GM21390 (cell line): Measurements from ENCODE around the gene LRP1B.
A peak's percentile ranks its signal among the peaks of the same experiment; 100 is the strongest.

Experiments
- ATAC-seq: cut with Tn5 transposase; IDR thresholded peaks from one replicate; pipeline ENCODE4 v1.9.1; 2021; ENCODE audit not compliant: unreplicated experiment

The LRP1B gene

GRCh38 chr2:140759426-140760156 lies 1371.2 kb downstream of the LRP1B start:
- ATAC-seq: no peak

- ATAC-seq: peak; percentile 81
Measured at GRCh38 chr2:140747665-140748064, 1383.2 kb downstream of the LRP1B start.

- no peak for ATAC-seq
Measured at GRCh38 chr2:140747090-140747489, 1383.7 kb downstream of the LRP1B start.

GRCh38 chr2:140744379-140744778 lies 1386.4 kb downstream of the LRP1B start:
- no peak for ATAC-seq

GRCh38 chr2:140737006-140737405 lies 1393.8 kb downstream of the LRP1B start:
- no peak for ATAC-seq

GRCh38 chr2:140734992-140735391 lies 1395.8 kb downstream of the LRP1B start:
- ATAC-seq: no peak

GRCh38 chr2:140718999-140719398 lies 1411.8 kb downstream of the LRP1B start:
- ATAC-seq: no peak

GRCh38 chr2:140717481-140717880 lies 1413.3 kb downstream of the LRP1B start:
- ATAC-seq: no peak

- no peak for ATAC-seq
Measured at GRCh38 chr2:140714586-140714985, 1416.2 kb downstream of the LRP1B start.

GRCh38 chr2:140711867-140712266 lies 1418.9 kb downstream of the LRP1B start:
- no peak for ATAC-seq

GRCh38 chr2:140701726-140702125 lies 1429.1 kb downstream of the LRP1B start:
- ATAC-seq: no peak

GRCh38 chr2:140698636-140699035 lies 1432.2 kb downstream of the LRP1B start:
- no peak for ATAC-seq

GRCh38 chr2:140696449-140696848 lies 1434.4 kb downstream of the LRP1B start:
- no peak for ATAC-seq

- no peak for ATAC-seq
Measured at GRCh38 chr2:140695155-140695554, 1435.7 kb downstream of the LRP1B start.

GRCh38 chr2:140687825-140688224 lies 1443.0 kb downstream of the LRP1B start:
- no peak for ATAC-seq

GRCh38 chr2:140683658-140684057 lies 1447.2 kb downstream of the LRP1B start:
- ATAC-seq: no peak

- ATAC-seq: no peak
Measured at GRCh38 chr2:140680862-140681261, 1450.0 kb downstream of the LRP1B start.

GRCh38 chr2:140679752-140680151 lies 1451.1 kb downstream of the LRP1B start:
- ATAC-seq: no peak

GRCh38 chr2:140669911-140670310 lies 1460.9 kb downstream of the LRP1B start:
- no peak for ATAC-seq

GRCh38 chr2:140667203-140667602 lies 1463.6 kb downstream of the LRP1B start:
- ATAC-seq: no peak

- no peak for ATAC-seq
Measured at GRCh38 chr2:140662504-140662903, 1468.3 kb downstream of the LRP1B start.

- no peak for ATAC-seq
Measured at GRCh38 chr2:140658760-140659692, 1471.8 kb downstream of the LRP1B start.
